NCI-H526 treated with DMSO at 0.1 percent for 48 hours (cell line): ENCODE results near the gene SUGCT.

Experiments used
- DNase-seq: peaks from one replicate; lab custom pipeline; 2025; lab: John Stamatoyannopoulos, UW

The SUGCT gene

DNA sequence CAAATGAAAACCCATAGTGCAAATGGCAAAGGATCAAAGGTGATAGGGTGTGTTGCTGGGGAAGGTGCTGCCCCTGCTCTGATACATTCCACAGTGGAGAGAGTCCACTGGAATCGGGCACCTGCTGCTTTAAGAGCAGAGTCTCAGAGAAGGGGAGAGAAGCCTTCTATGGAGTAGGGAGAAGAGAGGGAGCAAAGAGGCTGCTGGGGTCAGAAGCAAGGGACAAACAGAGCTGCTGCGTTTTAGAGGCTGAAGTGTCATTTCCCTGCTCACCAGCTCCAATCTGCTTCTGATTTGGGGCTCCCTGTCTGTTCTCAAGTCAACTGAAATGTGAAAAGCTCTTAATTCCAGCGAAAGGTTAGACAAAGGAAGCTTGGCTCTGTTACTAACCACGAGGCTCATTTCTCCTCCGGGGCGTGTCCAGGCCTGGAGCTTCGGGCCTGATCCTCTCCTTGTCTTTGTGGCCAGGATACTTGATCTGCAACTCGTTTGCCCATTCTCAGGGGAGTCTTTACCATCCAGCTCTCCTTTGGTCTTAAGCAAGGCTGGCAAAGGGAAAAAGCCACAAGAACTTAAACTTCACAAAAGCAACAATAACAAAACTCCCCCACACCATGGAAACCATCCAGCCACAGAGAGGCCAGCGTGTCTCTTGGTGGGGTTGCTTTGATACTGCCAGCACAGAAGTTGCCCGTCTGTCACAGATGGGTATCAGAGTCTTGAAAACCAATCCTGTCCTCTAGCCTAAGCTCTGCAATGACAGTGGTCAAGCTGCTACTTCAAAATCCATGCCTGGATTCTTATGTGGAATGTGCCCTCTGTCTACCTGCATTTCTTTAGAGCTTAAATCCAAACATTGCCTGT, 692.6 kb downstream of the SUGCT start:
- DNase-seq = no peak

DNA sequence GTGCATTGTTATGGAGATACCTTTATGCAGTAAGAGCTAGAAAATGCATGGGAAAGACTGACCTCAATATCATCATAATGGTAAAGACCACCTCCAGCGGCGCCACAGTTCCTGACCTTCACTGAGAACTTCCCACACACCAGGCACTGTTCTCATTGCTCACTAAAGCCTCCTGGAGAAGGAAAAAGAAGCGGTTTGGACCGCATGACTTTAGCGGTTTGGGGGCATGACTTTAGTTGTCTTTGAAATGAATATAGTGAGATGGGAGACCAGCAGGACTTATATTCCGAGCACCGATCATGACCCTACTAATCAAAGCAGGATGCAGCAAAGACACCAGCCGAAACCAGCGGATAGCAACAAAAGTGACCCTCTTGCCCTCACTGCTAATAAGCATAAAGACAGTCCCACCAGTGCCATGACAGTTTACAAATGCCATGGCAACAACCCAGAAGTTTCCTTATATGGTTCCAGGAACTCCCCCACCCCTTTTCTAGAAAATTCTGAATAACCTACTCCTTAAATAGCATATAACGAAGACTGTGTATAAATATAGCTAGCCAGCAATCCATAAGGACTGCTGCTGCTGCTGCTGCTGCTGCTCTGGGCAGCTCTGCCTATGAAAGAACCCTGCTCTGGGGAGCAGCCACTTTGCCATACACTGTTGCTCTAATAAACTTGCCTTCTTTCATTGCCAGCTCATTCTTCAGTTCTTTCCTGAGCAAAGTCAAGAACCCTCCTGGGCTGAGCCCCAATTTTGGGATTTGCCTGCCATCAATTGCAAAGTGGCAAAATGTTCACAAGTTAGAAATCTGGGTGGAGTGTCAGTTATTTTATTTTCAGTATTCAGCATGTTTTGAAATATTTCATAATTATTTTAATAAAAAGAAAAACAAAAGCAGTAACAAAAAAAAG, 694.1 kb downstream of the SUGCT start:
- no peak for DNase-seq

DNA sequence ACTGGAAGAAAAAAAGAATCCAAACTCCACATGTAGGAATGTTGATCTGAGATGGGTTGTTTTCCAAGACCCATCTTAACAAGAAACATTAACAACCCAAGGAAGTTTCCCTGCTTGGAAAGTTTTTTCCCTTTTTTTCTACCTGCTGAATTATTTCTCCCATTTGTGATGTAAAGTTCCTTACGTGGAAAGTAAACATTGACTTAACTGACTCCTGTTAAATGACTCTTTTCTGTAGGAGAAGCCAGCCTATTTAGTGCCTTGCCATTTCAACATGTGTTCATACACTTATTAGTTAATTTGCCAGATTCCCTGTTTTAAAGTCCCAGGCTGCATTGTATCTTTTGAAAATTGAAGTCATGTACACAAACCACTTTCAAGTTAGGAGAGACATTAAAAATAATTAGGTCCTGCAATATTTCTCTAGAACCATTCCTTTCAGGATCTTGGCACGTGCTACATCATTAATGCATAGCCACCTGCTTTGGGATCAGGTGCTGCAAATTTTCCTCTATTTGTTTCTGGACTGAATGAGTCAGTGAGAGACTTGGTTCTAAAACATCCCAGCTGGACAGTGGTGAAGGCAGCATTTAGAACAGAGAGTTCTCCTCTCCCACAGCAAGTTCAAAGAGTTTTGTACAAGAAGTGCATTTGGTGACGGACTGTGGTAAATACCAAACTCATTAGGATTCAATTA, 698.5 kb downstream of the SUGCT start:
- no peak for DNase-seq

DNA sequence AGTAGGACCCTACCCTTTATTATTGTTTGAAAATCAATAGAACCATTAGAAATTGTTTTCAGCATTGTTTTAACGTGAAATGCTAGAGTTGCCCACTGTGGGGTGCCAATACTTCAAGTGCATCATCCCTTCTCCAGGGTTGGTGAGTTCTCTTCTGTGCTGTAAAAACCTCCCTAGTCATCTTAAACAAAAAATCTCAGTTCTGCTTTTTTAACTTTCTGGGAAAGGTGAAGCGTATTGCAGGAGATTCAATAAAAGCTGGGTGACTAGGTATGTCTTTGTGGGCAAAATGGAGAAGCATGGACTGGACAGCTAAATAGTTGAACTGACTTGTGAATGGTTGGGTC, 699.1 kb downstream of the SUGCT start:
- DNase-seq = no peak

DNA sequence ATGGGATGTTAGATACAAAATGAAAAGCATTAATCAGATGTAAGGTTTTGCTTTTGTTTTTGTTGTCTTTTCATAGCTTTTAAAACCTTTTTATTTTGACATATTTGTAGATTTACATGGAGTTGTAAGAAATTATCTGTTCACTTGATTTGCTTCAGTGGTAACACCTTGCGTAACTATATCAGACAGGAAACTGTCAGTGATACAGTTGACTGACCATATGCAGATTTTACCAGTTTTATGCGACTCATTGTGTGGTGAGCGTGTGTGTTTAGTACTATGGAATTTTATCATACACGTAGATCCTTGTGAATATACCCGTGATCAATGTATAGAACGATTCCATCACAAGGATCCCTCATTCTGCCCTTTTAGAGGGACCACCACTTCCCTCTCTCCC, 701.4 kb downstream of the SUGCT start:
- DNase-seq = no peak

DNA sequence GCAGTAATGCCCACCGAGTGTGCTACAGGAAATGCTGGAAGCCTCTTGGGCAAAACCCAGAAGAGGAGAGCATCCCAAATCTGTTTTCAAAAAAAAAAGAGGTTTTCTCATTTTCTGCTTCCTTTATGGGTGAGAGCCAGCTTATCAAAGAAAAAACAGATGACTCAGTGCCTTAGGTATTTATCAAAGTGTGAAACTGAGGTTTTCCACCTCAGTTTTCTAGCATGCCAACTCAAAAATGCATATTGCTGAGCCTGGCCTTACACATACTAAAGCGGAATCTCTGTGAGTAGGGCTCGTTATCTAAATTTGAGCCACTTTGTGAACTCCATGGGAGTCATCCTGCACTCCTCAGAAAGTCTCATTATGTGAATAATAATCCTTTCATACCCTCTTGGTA, 705.1 kb downstream of the SUGCT start:
- DNase-seq = no peak

DNA sequence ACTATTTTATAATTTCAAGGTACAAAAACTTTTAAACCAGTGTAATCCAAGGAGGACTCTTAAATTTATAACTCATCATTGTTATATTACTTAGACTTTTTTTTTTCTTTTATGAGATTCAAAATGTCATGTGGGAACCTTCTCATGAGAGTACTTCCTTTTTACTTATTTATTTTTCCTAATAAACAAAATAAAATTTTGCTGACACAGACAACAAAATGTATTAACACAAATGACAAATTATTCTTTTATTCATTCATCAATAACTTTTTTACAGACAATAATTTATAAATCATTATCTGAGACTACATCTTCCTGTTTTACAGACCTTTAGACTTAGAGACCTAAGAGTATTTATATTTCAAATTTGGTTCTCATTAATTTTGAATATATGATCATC, 706.2 kb downstream of the SUGCT start:
- no peak for DNase-seq

DNA sequence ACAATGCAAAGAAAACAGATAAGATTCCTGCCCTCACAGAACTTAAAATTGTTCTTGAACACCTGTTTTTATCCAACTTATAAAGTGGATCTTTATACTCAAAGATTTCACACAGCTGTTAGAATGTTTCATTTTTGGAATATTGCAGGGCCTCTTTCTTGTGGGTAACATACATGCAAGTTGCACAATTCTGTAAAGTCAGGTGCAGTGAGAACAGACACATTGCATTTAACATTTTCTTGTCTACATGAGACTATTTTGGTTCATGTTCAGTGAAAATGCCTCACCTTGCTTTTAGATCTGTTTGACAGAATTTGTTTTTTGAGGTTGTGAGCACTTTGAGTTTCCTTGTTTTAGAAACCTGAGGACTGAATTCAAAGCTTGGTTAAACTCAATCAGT, 707.8 kb downstream of the SUGCT start:
- no peak for DNase-seq

DNA sequence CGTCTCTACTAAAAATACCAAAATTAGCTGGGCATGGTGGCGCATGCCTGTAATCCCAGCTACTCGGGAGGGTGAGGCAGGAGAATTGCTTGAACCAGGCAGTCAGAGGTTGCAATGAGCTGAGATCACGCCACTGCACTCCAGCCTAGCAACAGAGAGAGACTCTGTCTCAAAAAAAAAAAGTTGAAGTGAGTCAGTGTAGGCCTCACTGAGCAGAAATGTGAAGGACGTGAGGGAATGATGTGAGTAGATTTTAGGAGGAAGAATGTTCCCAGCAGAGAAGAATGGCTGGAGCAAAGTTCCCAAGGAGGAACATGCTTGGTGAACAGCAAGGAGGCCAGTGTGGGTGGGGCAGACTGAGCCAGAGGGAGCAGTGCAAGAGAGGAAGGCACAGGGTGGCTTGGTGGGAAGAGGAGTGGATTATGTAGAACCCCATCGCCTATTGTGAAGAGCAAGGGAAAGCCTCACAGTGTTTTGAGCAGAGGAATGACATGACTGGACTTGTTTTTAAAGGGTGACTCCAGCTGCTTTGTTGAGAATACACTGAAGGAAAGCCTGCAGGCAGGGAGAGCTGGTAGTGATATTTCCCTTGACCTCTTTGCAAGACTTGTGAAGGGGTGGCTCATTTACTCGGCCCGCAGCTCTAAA, 708.7 kb downstream of the SUGCT start:
- no peak for DNase-seq

DNA sequence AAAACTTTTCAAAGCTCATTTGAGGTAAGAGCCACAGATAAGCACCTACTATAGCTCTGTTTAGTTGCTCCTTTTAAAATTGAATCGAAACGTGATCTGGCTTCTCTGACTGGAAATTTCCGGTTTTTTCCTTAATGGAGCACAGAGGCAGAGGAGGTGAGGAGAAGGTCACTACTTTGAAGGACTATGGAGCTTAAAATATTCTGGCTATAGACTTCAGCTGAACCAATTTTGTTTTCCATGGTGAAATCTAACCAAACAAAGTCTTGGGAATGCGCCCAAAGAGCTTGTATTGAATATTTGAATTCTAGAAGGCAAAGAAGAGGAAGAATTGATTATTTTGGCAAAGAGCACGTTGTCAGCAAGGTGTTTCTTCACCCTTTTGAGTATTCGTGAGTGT, 711.1 kb downstream of the SUGCT start:
- no peak for DNase-seq

DNA sequence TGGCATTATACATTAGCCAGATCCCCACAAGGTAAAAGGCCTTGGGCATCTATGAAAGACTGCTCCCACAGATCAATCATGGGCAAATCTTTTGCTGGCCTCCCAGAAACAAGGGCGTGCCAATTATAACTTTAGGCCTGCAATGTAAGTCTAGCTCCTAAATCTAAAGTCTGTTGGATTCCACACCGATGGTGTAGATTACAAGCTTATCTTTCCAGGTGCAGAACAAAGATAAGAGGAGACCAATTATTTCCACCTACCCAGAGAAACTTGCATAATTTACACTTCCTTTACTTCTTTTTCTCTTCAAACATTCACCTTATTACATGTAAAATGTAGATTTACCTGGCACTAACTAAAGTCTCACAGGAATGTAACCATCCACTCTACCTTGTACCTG, 713.1 kb downstream of the SUGCT start:
- no peak for DNase-seq

DNA sequence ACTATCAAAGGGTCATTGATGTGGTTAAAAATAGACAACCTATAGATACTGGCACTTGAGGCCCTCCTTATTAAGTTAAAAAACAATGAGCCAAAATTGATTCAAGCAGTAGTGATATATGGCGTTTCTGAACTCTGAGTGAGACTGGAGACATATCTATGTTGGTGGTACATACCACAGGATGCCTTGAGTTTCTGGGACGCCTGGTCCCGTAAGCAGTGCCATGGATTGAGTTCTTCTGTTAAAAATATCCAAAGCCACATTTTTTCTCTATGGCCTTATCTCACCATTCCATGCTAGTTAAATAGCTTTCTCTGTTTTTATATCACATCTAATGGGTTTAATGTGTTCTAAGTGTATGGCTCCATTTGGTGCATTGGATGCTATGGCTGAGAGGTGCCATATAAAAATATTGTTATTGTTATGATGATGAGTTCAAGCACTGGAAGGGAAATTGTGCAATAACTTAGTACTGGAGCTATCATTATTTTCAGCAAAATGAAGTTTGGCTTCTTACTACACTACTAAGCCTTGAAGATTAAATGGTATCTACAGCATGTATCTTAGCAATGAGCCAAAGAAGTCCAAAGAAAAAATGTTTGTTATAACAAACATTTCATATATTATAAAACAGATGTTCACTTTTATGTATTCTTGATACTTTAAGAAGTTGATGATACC, 713.9 kb downstream of the SUGCT start:
- DNase-seq = no peak

DNA sequence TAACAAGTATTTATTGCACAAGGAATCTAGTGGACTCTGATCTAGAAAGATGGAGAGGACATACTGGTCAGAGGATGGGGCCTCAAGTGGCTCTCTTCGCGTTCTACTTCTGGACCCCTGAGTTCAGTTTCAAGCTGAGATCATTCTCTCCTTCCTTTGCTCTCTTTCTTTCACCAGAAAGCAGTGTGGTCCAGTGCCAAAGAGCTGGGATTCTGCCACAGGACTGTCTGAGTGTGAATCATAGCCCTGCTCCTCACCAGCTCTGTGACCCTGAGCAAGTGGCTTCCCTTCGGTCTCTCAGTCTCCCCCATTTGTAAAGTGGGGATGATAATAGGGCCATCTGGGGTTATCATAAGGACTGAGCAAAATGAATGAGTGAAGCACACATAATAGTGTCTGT, 715.2 kb downstream of the SUGCT start:
- no peak for DNase-seq

DNA sequence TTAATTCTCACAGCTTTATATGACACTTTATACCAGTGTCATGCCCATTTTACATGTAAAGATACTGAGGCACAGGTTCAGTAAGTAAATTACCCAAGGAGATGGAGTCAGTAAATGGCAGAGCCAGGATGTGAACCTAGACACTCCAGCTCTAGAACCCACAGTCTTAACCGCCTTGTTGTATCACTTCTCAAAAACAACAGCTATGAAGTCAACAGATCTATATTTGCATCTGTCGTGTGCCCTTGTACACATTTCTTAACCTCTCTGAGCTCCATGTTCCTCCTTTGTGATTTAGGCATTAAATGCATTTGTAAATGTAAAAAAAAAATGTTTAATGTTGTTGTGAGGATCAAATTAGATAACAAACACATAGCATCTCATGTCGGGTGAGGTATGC, 716.2 kb downstream of the SUGCT start:
- DNase-seq = no peak

DNA sequence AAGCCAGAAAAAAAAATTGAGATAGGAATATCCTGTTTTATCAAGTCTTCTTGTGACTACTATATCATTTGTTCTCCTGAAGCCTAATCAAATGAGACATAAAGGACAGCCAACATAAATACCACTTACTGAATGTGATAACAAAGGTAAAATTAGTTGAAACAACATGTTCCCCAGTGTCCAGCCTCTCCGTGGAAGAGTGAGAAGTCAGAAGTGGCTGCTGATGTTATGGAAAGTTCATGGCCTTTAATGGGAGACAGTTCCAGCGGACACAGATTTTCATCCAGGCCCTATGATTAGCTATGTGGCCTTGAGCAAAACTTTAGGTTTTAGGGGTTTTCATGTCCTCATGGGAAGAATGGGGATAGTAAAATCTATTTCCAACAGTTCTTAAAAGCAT, 724.3 kb downstream of the SUGCT start:
- DNase-seq = no peak

DNA sequence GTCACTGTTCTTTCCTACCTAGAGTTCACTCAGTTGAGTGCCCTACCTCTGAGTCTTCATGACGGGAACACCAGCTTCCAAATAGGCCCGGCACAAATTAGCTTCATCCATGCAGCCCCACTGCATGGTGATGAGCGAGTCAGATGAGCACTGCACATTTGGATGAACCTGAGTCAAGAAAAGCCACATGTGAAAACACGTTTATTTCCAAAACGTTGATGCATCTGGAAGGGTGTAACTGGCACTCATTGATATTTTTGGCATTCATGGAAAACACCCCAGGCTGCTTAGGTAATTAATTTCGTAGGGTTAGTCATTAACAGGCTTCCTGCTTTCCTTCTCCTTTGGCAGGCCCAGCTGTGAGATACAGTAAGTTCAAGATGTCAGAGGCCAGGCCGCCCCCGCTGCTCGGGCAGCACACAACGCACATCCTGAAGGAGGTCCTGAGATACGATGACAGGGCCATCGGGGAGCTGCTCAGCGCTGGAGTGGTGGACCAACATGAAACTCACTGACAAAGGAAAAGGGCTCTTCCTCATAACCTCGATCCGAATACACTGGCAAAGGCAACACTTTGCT, 725.2 kb downstream of the SUGCT start:
- no peak for DNase-seq

DNA sequence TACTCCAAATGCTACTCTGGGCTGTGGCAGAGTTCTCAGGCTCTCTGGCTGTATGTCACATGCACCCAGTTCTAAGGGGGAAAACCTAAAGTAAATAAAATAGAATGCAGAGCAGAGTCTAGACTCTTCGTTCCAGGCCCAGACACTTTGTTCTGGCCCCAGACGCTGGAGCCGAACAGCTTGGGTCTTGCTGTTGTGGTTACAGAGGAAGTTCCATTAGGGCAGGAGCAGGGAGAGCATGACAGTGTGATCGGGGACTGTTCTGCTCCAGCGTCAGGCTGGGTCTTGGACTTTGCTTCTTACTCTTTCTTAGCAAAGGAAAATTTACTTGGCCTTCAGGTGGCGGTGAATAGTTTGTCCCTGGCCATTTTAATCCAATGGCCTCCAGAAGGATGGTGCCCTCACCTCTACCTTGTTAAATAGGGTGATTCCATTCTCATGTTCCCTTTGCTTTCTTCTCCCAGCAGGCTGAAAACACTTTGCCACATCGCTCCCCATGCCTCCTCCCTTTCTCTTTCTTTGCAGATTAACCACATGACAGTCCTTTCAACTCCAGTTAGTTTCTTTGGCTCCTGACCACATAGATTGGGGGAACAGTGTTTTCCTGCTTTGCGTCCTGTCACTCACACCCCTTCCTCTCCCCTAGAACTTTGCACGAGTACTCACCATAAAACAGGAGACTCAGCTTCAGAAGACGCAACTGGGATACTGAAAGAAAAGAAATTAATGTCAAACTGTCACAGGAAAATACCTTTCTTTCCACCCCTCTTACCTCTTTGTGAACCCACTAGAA, 730.8 kb downstream of the SUGCT start:
- no peak for DNase-seq

DNA sequence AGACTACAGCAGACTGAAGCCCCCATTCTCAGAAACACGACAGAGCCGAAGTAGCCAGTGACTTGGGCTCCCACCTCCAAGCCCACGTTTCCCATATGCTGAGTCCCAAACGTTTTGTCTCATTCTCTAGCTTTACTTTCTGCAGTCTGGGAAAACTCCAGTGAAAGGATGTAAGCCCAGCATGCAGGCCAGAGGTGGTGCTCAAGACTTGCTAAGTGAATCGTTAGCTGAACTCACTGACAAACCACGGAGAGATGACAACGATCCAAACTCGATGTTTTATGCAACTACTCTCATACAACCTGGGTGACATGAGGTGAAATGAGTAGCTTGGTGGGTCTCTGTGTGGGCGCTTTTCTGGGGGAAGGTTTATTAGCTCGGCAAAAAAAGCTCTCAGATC, 731.8 kb downstream of the SUGCT start:
- DNase-seq = no peak

DNA sequence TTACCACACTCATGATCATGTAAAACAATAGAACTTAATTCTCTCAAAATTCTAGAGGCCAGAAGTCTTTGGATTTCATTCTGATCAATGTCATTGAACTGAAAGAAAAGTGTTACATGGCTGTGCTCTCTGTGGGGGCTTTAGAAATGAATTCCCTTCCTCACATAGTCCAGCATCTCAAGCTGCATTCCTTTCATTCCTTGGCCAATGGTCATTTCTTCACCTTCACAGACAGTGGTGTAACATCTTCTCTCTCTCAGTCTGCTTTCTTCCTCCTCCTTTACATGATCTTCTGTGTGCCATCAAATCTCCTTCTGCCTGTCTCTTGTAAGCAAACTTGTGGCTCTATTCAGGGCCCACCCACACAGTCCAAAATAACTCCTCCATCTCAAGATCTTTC, 735.3 kb downstream of the SUGCT start:
- DNase-seq = no peak

DNA sequence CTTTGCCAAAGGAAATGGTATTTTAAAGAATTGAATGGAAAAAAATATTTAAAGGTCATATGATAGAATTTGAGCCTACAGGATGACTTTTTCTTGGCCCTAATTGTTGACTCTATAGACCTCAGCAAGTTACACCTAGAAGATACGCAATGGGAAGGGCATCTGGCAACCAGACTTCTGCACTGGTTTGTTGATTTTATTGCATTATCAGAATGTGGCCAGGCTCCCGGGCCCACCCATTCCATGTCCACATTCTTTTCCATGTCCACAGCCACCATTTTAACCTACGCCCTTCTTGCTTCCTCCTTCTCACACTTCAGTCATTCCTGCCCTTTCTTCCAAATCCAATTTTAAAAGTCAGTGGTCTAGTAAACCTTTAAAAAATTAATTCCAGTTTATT, 738.4 kb downstream of the SUGCT start:
- DNase-seq = no peak
